ENCODE measurements around the gene RGS7.
"Not testable (repeated sequence)": the region's sequence is repeated elsewhere in the genome, so short reads cannot be mapped to it uniquely, and the experiment has no call there.

The RGS7 gene

GRCh38 chr1:241202401-241202800, 154.6 kb downstream of the RGS7 start:
- DNase-seq: no peak

- DNase-seq: no peak
These were observed 170.3 kb downstream of the RGS7 start for GRCh38 chr1:241186716-241187115.

DNA sequence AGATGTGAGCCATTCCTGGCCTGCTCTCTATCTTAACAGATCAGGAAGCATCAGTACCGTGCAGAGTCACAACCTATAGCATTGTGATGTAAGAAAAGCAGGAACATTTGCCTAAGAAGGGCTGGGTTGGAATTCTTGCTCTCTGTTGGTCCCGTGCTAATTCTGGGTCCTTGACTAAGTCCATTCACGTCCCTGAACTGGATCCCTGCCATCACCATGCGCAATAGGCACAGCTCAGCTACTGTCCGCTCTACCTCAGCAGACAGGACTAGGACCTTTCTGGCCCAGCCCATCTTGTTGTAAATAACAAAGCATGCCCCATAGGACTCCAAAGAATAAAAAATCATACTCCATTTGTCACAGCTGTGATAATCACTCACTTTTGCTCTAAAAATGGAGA, 175.0 kb downstream of the RGS7 start:
- no peak for DNase-seq

GRCh38 chr1:241181471-241181870, 175.5 kb downstream of the RGS7 start:
- DNase-seq: no peak

GRCh38 chr1:241180569-241180968, 176.4 kb downstream of the RGS7 start:
- DNase-seq: no peak

GRCh38 chr1:241177660-241178059, 179.3 kb downstream of the RGS7 start:
- DNase-seq: no peak

GRCh38 chr1:241172486-241172885, 184.5 kb downstream of the RGS7 start:
- DNase-seq: no peak

DNA sequence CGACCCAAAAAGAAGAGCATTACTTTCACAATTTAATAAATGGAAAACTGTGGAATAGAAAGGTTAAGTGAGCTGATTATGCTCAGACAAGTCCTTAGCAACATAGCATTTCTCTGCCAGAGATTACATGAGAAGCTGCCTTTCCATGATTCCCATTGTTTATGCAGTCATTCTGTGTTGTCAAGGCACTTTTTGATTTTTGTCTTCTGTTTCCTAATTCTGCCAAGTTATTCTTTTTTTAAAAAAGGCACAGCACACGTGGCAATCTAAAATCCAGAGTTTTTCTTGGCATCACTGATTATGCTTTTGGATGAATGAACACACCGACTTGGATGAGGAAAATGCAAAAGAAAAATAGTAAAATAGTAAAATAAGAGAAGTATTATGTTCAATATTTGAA, 185.0 kb downstream of the RGS7 start:
- no peak for DNase-seq

DNA sequence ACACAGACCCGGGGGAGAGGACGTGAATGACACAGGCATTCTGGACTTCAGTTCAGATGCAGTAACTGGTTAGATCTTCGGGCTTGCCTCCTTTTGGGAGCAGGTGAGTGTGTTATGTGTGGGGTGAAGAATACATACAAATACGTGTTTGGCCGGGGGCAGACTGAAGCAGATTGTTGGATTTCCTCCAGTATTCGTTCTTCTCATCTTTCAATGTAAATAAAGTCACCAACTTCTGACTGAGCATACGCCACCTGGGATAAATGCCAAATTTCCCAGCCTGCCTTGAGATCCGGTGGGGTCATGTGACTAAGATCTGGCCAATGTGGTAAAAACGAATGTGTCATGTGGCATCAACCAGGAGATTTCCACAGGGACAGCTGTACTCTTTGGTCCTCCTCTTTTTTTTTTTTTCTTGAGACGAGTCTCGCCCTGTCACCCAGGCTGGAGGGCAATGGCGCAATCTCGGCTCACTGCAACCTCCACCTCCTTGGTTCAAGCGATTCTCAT, 189.8 kb downstream of the RGS7 start:
- peak; percentile 78 for DNase-seq

DNA sequence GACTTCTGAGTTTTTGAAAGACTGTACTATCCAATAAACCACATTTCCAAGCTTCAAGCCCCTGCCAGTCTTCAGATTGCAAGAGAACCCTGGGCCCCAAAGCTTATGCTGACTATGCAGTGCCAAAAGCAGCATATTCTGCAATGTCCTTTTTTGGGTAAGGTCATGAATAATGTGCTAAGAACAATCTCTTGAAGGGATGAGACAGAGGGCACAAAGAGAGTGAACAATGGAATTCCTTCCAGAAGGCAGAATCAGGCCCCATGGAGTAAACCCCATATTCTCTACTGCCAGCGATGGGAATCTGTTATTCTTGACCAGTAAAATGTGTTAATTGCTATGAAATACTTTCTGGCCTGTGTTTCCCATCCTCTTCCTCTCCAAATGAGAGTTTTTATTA, 190.4 kb downstream of the RGS7 start:
- no peak for DNase-seq

DNA sequence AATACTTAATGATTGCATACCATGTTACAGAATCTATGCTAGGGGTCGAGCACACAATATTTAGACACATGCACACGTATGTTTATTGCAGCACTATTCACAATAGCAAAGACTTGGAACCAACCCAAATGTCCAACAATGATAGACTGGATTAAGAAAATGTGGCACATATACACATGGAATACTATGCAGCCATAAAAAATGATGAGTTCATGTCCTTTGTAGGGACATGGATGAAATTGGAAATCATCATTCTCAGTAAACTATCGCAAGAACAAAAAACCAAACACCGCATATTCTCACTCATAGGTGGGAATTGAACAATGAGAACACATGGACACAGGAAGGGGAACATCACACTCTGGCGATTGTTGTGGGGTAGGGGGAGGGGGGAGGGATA, 191.7 kb downstream of the RGS7 start:
- not testable (repeated sequence) for DNase-seq

DNA sequence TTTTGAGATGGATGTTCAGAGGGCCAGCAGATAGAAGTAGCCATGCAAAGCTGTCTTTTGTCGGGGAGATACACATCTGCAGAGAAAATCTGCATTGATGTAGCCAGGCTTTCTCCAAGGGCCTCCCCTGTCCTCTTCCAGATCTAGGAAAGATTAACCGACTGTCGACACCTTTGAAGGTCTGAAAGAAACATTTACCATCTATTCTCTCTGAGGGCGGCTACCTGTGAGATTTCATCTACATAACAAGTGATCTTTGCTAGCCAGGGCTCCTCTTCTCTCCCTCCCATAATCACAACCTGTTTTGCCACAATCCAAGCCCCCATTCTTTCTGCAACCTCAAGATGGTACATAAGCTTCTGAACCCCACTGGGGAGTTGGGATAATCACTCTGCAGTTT, 193.6 kb downstream of the RGS7 start:
- no peak for DNase-seq

GRCh38 chr1:241161188-241161689, 195.8 kb downstream of the RGS7 start:
- DNase-seq: no peak

DNA sequence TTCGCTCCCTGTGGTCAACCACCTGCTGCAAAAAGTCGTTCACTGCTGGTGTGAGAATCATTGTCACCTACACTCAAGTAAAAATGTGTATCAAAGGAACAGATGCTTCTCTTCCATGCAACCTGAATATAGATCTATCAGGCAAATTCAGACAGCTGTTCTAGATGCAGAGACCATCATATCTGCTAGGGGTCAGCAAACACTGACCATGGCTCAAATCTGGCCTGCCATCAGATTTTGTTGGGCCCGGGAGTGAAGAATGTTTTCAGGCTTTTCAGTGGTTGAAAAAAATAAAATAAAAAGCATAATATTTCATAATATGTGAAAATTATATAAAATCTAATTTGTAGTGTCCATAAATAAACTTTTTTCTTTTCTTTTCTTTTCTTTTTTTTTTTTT, 199.6 kb downstream of the RGS7 start:
- DNase-seq: no peak

- DNase-seq: peak; percentile 56
These were observed 200.6 kb downstream of the RGS7 start for GRCh38 chr1:241156231-241156965.

DNA sequence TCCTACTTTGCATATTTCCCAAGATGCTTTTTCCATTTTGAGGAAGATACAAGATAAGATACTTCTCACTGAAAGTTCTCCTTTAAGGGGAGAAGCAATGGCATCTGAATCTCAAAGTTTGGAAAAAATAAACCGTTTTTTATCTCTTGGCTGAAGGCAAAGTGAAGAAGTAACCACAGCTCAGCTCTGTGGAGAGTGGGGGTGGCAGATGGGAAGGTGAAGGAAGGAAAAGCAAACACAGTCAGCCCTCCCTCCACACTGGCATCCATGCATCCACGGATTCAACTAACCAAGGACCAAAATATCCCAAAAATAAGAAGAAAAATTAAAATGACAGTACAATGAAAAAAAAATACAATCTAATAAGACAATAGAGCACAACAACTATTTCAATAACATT, 211.1 kb downstream of the RGS7 start:
- no peak for DNase-seq

- no peak for DNase-seq
These were observed 213.1 kb downstream of the RGS7 start for GRCh38 chr1:241143765-241144442.

DNA sequence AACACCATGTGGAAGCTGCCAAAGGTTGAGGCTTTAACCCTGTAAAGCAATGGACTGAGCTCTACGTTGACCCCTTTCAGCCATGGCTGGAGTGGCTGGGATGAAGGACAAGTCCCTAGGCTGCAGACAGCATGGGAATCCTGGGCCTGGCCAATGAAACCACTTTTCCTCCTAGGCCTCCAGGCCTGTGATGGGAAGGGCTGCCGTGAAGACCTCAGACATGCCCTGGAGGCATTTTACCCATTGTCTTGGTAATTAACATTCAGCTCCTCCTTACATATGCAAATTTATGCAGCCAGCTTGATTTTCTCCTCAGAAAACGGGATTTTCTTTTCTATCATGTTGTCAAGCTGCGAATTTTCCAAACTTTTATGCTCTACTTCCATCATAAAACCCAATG, 214.5 kb downstream of the RGS7 start:
- no peak for DNase-seq

DNA sequence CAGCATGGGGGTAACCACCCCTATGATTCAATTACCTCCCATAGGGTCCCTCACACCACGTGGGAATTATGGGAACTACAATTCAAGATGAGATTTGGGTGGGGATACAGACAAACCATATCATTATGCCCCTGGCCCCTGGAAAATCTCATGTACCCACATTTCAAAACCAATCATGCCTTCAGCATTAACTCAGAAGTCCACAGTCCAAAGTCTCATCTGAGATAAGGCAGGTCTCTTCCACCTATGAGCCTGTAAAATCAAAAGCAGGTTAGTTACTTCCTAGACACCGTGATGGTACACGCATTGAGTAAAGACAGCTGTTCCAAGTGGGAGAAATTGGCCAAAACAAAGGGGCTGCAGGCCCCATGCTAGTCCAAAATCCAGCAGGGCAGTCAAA, 215.4 kb downstream of the RGS7 start:
- not testable (repeated sequence) for DNase-seq

DNA sequence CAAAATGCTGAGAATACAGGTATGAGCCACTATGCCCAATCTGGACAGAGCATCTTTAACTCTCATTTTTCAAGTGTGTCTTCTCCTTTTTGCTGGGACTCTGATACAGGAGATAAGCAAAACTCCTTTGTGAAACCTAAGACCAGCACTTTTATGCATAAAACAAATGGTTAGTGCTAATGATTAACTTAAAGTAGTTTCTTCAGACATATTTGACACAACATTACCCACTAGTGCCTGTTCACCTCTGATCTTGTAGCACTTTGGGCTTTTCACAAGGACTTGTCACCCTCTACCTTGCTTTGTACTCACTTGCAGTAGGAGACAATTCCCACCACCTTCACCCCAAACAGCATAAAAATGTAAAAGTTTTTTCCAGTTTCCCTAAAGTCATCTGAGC, 216.3 kb downstream of the RGS7 start:
- DNase-seq: no peak

DNA sequence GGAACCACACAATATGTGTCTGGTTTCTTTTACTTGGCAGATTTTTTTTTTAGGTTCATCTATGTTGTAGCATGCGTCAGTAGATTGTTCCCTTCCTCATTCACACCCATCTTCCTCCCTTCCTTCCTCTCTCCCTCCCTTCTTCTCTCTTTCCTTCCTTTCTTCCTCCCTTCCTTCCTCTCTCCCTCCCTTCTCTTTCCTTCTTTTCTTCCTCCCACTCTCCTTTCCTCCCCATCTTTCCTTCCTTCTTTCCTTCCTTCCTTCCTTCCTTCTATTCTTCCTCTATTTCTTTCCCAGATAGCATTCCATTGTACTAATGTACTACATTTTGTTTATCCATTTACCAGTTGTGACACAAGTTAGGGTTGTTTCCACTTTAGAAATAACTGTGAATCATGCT, 218.0 kb downstream of the RGS7 start:
- DNase-seq: no peak

- DNase-seq: no peak
These were observed 218.8 kb downstream of the RGS7 start for GRCh38 chr1:241138248-241138647.

- DNase-seq: no peak
These were observed 220.6 kb downstream of the RGS7 start for GRCh38 chr1:241136389-241136788.

DNA sequence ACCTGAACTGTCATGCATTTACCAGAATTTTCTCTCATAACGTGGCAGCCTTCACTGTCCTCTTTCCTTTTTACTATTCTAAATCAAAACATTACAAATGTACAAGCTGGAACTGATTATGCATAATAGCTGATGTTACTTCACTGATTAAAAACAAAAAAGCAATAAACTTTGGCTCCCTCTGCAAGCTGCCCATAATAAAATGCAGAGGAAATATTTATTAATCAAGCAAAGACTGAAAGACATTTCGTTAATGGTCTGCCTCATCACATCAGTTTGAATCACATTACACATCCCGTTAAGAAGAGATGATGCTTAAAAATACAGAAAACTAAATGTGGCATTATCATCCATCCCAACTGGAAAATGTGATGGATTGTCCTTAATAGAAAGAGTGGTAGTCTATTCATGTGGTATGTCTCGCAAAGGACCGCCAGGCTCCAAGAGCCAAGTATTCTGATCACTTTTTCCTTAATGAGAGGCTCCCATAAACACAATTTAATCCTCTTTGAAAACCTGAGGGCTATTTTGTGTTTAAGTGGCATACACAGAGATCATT, 225.3 kb downstream of the RGS7 start:
- no peak for DNase-seq

Data from NCI-H69 (cell line).